Lung (tissue), 12 donors: ENCODE results near the gene VARS1. TPM values are rescaled to one million over a fixed set of nuclear protein-coding genes. Genes with fewer than 3 reads are reported as not detected.
A peak's percentile ranks its signal among the peaks of the same experiment; 100 is the strongest.

Experiments
- ATAC-seq: fragments of 200-7000 bp; cut with Tn5 transposase; one replicate; pipeline ENCODE4 v1.9.1; 2020; ENCODE audit warnings: moderate number of reproducible peaks; ENCODE audit not compliant: insufficient read depth, low FRiP score
- DNase-seq, 3 donors: peaks; one replicate each; pipeline ENCODE4 v3.0.0-alpha.2; 2013 to 2017
- H3K27ac ChIP-seq, 2 donors: one replicate each; pipeline ENCODE4 v1.5.1; 2013; ENCODE audit warnings: mild to moderate bottlenecking in 2 of 2, moderate library complexity in 2 of 2, control low read depth in 1 of 2, inconsistent platforms in 1 of 2, low read depth in 1 of 2, low read length in 1 of 2
- H3K27me3 ChIP-seq, 3 donors: one replicate each; pipeline ENCODE4 v1.5.1; 2013; ENCODE audit warnings: low read length in 2 of 3; ENCODE audit not compliant: control insufficient read depth in 3 of 3, insufficient read depth in 3 of 3
- H3K36me3 ChIP-seq, 4 donors: one replicate each; pipeline ENCODE4 v1.5.1; 2013; ENCODE audit warnings: low read length in 4 of 4, mild to moderate bottlenecking in 1 of 4, moderate library complexity in 1 of 4; ENCODE audit not compliant: control insufficient read depth in 4 of 4, insufficient read depth in 4 of 4
- H3K4me1 ChIP-seq, 5 donors: one replicate each; pipeline ENCODE4 v1.5.1; 2013; ENCODE audit warnings: low read length in 5 of 5, mild to moderate bottlenecking in 2 of 5, moderate library complexity in 1 of 5; ENCODE audit not compliant: control insufficient read depth in 5 of 5, insufficient read depth in 5 of 5
- H3K4me3 ChIP-seq: one replicate; pipeline ENCODE4 v1.5.1; 2013; ENCODE audit warnings: mild to moderate bottlenecking, control low read depth, moderate library complexity
- H3K9ac ChIP-seq, 2 donors: one replicate each; pipeline ENCODE4 v1.5.1; 2013; ENCODE audit warnings: low read length in 2 of 2, control low read depth in 1 of 2; ENCODE audit not compliant: insufficient read depth in 1 of 2
- H3K9me3 ChIP-seq, 4 donors: one replicate each; pipeline ENCODE4 v1.5.1; 2013; ENCODE audit warnings: low read length in 3 of 4, mild to moderate bottlenecking in 1 of 4, moderate library complexity in 1 of 4; ENCODE audit not compliant: control insufficient read depth in 4 of 4, insufficient read depth in 3 of 4
- CTCF ChIP-seq: IDR thresholded peaks from 2 replicates; pipeline ENCODE4 v1.5.1; 2012; ENCODE audit warnings: mild to moderate bottlenecking; ENCODE audit errors: control extremely low read depth, extremely low read depth
- WGBS, 2 donors: extraction: QIAGEN DNeasy Blood & Tissue Kit; methylation state at CpG; one replicate each; pipeline ENCODE4 v1.1.7; 2013; 5-methylcytosine and 5-hydroxymethylcytosine counted together
- polyA plus RNA-seq, 2 donors: library from polyadenylated mRNA; stranded (reverse); fragments of 200-250 nt; gene quantifications; one replicate each; pipeline ENCODE4 v1.2.1, GENCODE V29; 2013
- total RNA-seq, 2 donors: library from RNA; depleted of rRNA in 1 of 2; stranded (reverse); fragments of >200 nt in 1 of 2; gene quantifications; one replicate each; pipeline ENCODE4 v1.2.1, GENCODE V29; 2014 to 2021
- donor health status: control.
- donor health status: control.
- donor health status: Bipolar disorder and iron deficiency.
- donor health status: healthy.
- donor health status: DM: yes; HTN: yes; CAD: no.

The VARS1 gene
- total and polyA plus RNA-seq, 4 donors = 32.2 to 95.4 (median 41.0) TPM

- WGBS, 2 donors = 51 to 55% methylated on average over 6 of the region's 6 CpGs
- no peaks in the 10 kb centered on the region for H3K9me3 ChIP-seq
- DNase-seq = no peak
- H3K27ac ChIP-seq = peak overlapping the region in 1 of 2 donors; percentile 58
- peaks cover 0 to 8% (median 0%) of the 10 kb centered on the region in 4 donors for H3K36me3 ChIP-seq
- TF ChIP-seq CTCF = no peak
- H3K27me3 ChIP-seq = no peaks in the 10 kb centered on the region
- peaks cover 0 to 20% (median 7%) of the 10 kb centered on the region in 5 donors for H3K4me1 ChIP-seq
- H3K4me3 ChIP-seq = peak overlapping the region; percentile 27
- H3K9ac ChIP-seq = peak overlapping the region in 1 of 2 donors; percentile 78
- ATAC-seq = no peak
Observed at GRCh38 chr6:31830886-31831335, 35.4 kb upstream of the VARS1 start.

GRCh38 chr6:31829633-31830283, 34.2 kb upstream of the VARS1 start:
- 0 to 1% methylated on average over 15 of the region's 15 CpGs for WGBS, 2 donors
- ATAC-seq = no peak

GRCh38 chr6:31827286-31828079, 31.9 kb upstream of the VARS1 start, which contains the start of gene HSPA1B:
HSPA1B (plus strand) TSS chr6:31827738; CDS start chr6:31827951, 213 bp downstream.
- ATAC-seq (peak; percentile 92), DNase-seq (peak; percentile 100)
- Histone ChIP-seq H3K27me3 (no peaks in the 10 kb centered on the region), H3K27ac (peak within 1 kb of the TSS; percentile 96 to 99), H3K9me3 (no peaks in the 10 kb centered on the region), H3K4me3 (peak within 1 kb of the TSS; percentile 79), H3K9ac (peak within 1 kb of the TSS; percentile 52 to 79), H3K36me3 (no peaks in the 10 kb centered on the region), H3K4me1 (peaks cover 0 to 25% (median 7%) of the 10 kb centered on the region in 5 donors)
- TF ChIP-seq CTCF = no peak
- WGBS, 2 donors = 0 to 1% methylated on average over 46 to 52 of the region's 56 CpGs

More at GRCh38 chr6:31829633-31830283, 34.2 kb upstream of the VARS1 start:
- Histone ChIP-seq H3K36me3 (peaks cover 0 to under 1% (median 0%) of the 10 kb centered on the region in 4 donors), H3K9ac (peak overlapping the region; percentile 8 to 78), H3K27me3 (no peaks in the 10 kb centered on the region), H3K27ac (peak overlapping the region in 1 of 2 donors; percentile 28), H3K4me3 (peak overlapping the region; percentile 48), H3K9me3 (no peaks in the 10 kb centered on the region), H3K4me1 (peaks cover 0 to 23% (median 7%) of the 10 kb centered on the region in 5 donors)
- TF ChIP-seq CTCF = peak; percentile 12
- peak in 2 of 3 donors; percentile 81 to 90 for DNase-seq
